A673 (cell line): ENCODE measurements around the gene ANK2.

Experiments
- EZH2 ChIP-seq: fragments of 200-600 bp; sonication (generic); IDR thresholded peaks from 2 replicates; pipeline ENCODE4 v1.6.1; 2017; ENCODE audit warnings: borderline replicate concordance, low read depth, mild to moderate bottlenecking, mixed read lengths, antibody characterized with exemption, low read length; ENCODE audit not compliant: poor library complexity, severe bottlenecking
- TF ChIP-seq, protein P1 (sequence below): fragments of 300-800, 200-600 bp; sonication (generic); conservative IDR thresholded peaks from 2 replicates; pipeline ENCODE4 v1.5.1; 2017; ENCODE audit warnings: low read depth, mild to moderate bottlenecking, antibody characterized with exemption, low read length, moderate library complexity, mixed read lengths

DNA sequence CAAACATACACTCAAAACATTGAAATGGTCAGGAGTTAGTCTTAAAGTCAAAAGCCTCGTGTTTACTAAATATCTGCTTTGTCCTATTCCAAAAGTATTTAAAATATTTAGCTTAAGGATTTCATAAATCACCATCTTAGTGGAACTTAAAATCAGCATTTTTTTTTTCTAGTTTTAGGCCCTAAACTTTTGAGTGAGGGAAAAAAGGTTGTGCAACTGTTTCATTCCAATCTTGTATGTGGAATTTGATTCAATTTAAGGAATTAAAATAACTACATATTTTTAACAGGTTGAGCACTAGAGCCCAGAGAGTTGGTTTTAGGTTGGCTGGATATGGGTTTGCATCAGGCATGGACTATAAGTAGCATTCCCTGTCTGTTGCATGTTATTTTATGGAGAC, 35.7 kb upstream of the ANK2 start:
- TF ChIP-seq, protein P1, sequence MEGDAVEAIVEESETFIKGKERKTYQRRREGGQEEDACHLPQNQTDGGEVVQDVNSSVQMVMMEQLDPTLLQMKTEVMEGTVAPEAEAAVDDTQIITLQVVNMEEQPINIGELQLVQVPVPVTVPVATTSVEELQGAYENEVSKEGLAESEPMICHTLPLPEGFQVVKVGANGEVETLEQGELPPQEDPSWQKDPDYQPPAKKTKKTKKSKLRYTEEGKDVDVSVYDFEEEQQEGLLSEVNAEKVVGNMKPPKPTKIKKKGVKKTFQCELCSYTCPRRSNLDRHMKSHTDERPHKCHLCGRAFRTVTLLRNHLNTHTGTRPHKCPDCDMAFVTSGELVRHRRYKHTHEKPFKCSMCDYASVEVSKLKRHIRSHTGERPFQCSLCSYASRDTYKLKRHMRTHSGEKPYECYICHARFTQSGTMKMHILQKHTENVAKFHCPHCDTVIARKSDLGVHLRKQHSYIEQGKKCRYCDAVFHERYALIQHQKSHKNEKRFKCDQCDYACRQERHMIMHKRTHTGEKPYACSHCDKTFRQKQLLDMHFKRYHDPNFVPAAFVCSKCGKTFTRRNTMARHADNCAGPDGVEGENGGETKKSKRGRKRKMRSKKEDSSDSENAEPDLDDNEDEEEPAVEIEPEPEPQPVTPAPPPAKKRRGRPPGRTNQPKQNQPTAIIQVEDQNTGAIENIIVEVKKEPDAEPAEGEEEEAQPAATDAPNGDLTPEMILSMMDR, result no peak
- TF ChIP-seq EZH2, result no peak
